Stimulated activated CD8-positive, alpha-beta memory T cell treated with anti-CD3 and anti-CD28 coated beads, Interleukin-4, amount 100 ng/mL, for 48 hours (primary cell): ENCODE data around the gene RAB31.
"Not testable (repeated sequence)": the region's sequence is repeated elsewhere in the genome, so short reads cannot be mapped to it uniquely, and the experiment has no call there.

Experiments used
- DNase-seq: peaks from one replicate; pipeline ENCODE4 v3.0.0-alpha.2; 2020

Gene RAB31

GRCh38 chr18:9898792-9899549 lies 190.9 kb downstream of the RAB31 start:
- no peak for DNase-seq

GRCh38 chr18:9899550-9899930 lies 191.4 kb downstream of the RAB31 start:
- DNase-seq = not testable (repeated sequence)

GRCh38 chr18:9900699-9901098 lies 192.6 kb downstream of the RAB31 start:
- no peak for DNase-seq

GRCh38 chr18:9901377-9901776 lies 193.3 kb downstream of the RAB31 start:
- DNase-seq = no peak

DNA sequence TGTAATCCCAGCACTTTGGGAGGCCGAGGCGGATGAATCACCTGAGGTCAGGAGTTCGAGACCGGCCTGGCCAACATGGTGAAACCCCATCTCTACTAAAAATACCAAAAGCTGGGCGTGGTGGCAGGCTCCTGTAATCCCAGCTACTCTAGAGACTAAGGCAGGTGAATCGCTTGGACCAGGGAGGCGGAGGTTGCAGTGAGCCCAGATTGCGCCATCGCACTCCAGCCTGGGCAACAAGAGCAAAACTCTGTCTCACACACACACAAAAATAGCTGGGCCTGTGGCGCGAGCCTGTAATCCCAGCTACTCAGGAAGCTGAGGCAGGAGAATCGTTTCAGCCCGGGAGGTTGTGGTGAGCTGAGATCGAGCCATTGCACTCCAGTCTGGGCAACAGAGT lies 194.2 kb downstream of the RAB31 start:
- not testable (repeated sequence) for DNase-seq

DNA sequence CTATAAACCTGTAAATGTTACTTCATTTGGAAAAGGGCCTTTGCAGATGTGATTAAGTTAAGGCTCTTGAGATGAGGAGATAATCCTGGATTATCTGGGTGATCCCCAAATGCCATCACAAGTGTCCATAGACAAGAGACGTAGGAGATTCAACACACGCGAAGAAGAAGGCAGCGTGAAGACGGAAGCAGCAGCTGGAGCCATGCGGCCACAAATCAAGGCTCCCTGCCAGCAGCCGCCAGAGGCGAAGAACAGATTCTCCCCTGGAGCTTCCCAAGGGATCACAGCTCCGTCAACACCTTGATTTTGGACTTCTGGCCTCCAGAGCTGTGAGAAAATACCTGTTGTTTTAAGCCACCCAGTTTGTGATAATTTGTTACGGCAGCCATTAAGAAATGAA lies 194.7 kb downstream of the RAB31 start:
- DNase-seq = no peak

GRCh38 chr18:9905401-9905922 lies 197.4 kb downstream of the RAB31 start:
- DNase-seq = no peak

- no peak for DNase-seq
These were observed 198.4 kb downstream of the RAB31 start for GRCh38 chr18:9906481-9906880.

GRCh38 chr18:9907867-9908266 lies 199.8 kb downstream of the RAB31 start:
- no peak for DNase-seq

- no peak for DNase-seq
These were observed 202.0 kb downstream of the RAB31 start for GRCh38 chr18:9910071-9910470.

GRCh38 chr18:9910661-9911060 lies 202.6 kb downstream of the RAB31 start:
- no peak for DNase-seq

DNA sequence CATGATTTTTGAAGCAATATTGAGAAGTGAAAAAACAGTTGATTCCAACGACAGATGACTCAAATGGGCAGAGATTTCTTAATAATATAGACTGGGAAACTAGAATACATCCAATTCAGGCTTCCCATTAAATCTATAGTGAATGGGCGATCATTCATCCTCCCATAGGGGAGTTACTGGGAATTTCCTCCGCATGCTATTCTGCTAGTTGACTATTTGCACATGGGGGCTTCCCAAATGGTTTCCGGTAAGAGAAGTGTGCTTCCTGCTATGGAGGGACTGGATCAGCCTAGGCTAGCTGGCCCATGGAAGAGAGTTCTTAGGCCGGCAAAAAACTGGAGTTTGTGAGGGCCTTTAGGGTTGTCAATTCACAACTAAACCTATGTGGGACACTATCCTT lies 203.1 kb downstream of the RAB31 start:
- no peak for DNase-seq
